Natural killer cell (primary cell): Measurements from ENCODE around the gene IGF2BP1. TPM values are rescaled to one million over a fixed set of nuclear protein-coding genes. Genes with fewer than 3 reads are reported as not detected.
"Not testable (repeated sequence)": the region's sequence is repeated elsewhere in the genome, so short reads cannot be mapped to it uniquely, and the experiment has no call there.

Source experiments
- ATAC-seq, 3 donors: fragments of 150-1000 bp in 2 of 3; fragments of 200-7000 bp in 1 of 3; cut with Tn5 transposase; 1 replicate in 1 of 3; 2 replicates in 2 of 3; pipeline ENCODE4 v1.10.0; 2021; ENCODE audit warnings: mild to moderate bottlenecking in 2 of 3, moderate library complexity in 2 of 3
- DNase-seq, 2 donors: peaks; one replicate each; pipeline versions ENCODE4 v3.0.0 to v3.0.0-alpha.2; 2013 to 2021; ENCODE audit warnings: mixed read lengths in 1 of 2
- H3K27ac ChIP-seq: one replicate; pipeline ENCODE4 v1.5.1; 2013; ENCODE audit warnings: mild to moderate bottlenecking, low read length
- H3K27me3 ChIP-seq: one replicate; pipeline ENCODE4 v1.6.1; 2013; ENCODE audit warnings: low read length; ENCODE audit not compliant: control insufficient read depth, insufficient read depth
- H3K36me3 ChIP-seq: one replicate; pipeline ENCODE4 v1.6.1; 2013; ENCODE audit warnings: low read length; ENCODE audit not compliant: control insufficient read depth, insufficient read depth
- H3K4me1 ChIP-seq: one replicate; pipeline ENCODE4 v1.6.1; 2013; ENCODE audit warnings: low read length; ENCODE audit not compliant: control insufficient read depth, insufficient read depth
- H3K4me3 ChIP-seq: one replicate; pipeline ENCODE4 v1.5.1; 2013; ENCODE audit warnings: low read length
- H3K9me3 ChIP-seq: one replicate; pipeline ENCODE4 v1.6.1; 2013; ENCODE audit warnings: low read length; ENCODE audit not compliant: control insufficient read depth, insufficient read depth
- H3K27ac Mint-ChIP-seq, 2 donors: one replicate each; pipeline ENCODE4 v1.8.0; 2022; ENCODE audit warnings: mild to moderate bottlenecking in 2 of 2, mixed read lengths in 2 of 2, moderate library complexity in 1 of 2
- H3K27me3 Mint-ChIP-seq, 2 donors: one replicate each; pipeline ENCODE4 v1.8.0; 2022; ENCODE audit warnings: low read depth in 2 of 2, mixed read lengths in 2 of 2
- H3K36me3 Mint-ChIP-seq: one replicate; pipeline ENCODE4 v1.8.0; 2022; ENCODE audit warnings: mixed read lengths
- H3K4me1 Mint-ChIP-seq, 2 donors: one replicate each; pipeline ENCODE4 v1.8.0; 2022; ENCODE audit warnings: mixed read lengths in 2 of 2
- H3K4me3 Mint-ChIP-seq: one replicate; pipeline ENCODE4 v1.8.0; 2022; ENCODE audit warnings: mild to moderate bottlenecking, moderate library complexity, mixed read lengths
- H3K9me3 Mint-ChIP-seq, 2 donors: one replicate each; pipeline ENCODE4 v1.8.0; 2022; ENCODE audit warnings: mixed read lengths in 2 of 2
- CTCF ChIP-seq: fragments of 200-600 bp; IDR thresholded peaks from one replicate; pipeline ENCODE4 v1.8.0; 2022; ENCODE audit warnings: antibody characterized with exemption
- WGBS: methylation state at CpG from one replicate; pipeline ENCODE4 v1.1.7; 2013; ENCODE audit warnings: missing lambda C conversion rate; ENCODE audit not compliant: insufficient coverage; 5-methylcytosine and 5-hydroxymethylcytosine counted together
- intact Hi-C: fragments of 100-400 bp; cut with micrococcal nuclease; formaldehyde crosslinking; loops from one replicate; pipeline ENCODE4 v1.14.2; 2022
- total RNA-seq, 4 donors: library from RNA; stranded (reverse); fragments of 120-200 nt in 1 of 4; gene quantifications; one replicate each; pipeline versions ENCODE4 v1.2.3 to v1.2.4, GENCODE V29; 2013 to 2022

IGF2BP1 gene
- total RNA-seq, 3 donors from 2014 or later (not counting 1 experiment from before 2014, with no cell fraction given) = not detected

GRCh38 chr17:49038138-49038537 lies 41.0 kb downstream of the IGF2BP1 start:
- WGBS = 94% methylated on average over 8 of the region's 8 CpGs
- Histone ChIP-seq H3K27ac (no peak overlapping the region), H3K27me3 (no peaks in the 10 kb centered on the region), H3K4me3 (no peak overlapping the region), H3K4me1 (no peaks in the 10 kb centered on the region), H3K36me3 (no peaks in the 10 kb centered on the region), H3K9me3 (no peaks in the 10 kb centered on the region)
- H3K27me3 Mint-ChIP-seq = peaks cover 2 to 10% of the 10 kb centered on the region in 2 donors
- H3K27ac Mint-ChIP-seq = no peak overlapping the region
- ATAC-seq (no peak), DNase-seq (no peak)
- no peak for TF ChIP-seq CTCF
- no peaks in the 10 kb centered on the region for H3K36me3 Mint-ChIP-seq
- H3K4me1 Mint-ChIP-seq = no peaks in the 10 kb centered on the region
- no peaks in the 10 kb centered on the region for H3K9me3 Mint-ChIP-seq
- H3K4me3 Mint-ChIP-seq = no peak overlapping the region
- intact Hi-C loops = no loop called here

DNA sequence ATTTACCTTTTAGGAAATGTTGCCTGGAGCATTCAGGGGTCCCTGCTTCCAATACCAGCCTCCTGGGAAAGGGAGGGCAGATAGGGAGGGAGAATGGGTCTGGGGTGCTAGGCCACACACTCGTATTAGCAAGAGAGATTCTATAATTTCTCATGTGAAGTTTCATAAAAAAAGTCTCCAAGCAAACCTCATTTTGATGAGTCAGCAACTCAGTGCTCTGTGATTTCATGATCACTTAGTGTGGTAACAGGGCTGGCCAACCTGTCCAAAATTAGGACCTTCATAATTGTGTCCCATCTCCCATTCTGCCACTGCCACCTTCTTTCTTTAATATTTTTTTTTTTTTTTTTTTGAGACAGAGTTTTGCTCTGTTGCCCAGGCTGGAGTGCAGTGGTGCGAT lies 41.4 kb downstream of the IGF2BP1 start:
- ATAC-seq = no peak
- TF ChIP-seq CTCF = no peak

GRCh38 chr17:49039518-49039917 lies 42.3 kb downstream of the IGF2BP1 start:
- peaks cover 5 to 15% of the 10 kb centered on the region in 2 donors for H3K27me3 Mint-ChIP-seq
- H3K4me3 ChIP-seq, H3K27ac ChIP-seq, H3K27ac Mint-ChIP-seq, H3K36me3 Mint-ChIP-seq, H3K36me3 ChIP-seq, H3K4me3 Mint-ChIP-seq, DNase-seq, ATAC-seq, H3K27me3 ChIP-seq, H3K9me3 Mint-ChIP-seq, H3K4me1 ChIP-seq, intact Hi-C loops, H3K9me3 ChIP-seq, H3K4me1 Mint-ChIP-seq: not testable (repeated sequence)
- 84% methylated on average over 6 of the region's 6 CpGs for WGBS

More for the DNA sequence above, 41.4 kb downstream of the IGF2BP1 start:
- DNase-seq = no peak
- no peaks in the 10 kb centered on the region for H3K4me1 ChIP-seq
- WGBS = 85% methylated on average over 1 of the region's 2 CpGs
- H3K9me3 ChIP-seq = no peaks in the 10 kb centered on the region
- no peak overlapping the region for H3K27ac ChIP-seq
- no peak overlapping the region for H3K27ac Mint-ChIP-seq
- H3K36me3 ChIP-seq = no peaks in the 10 kb centered on the region
- no peaks in the 10 kb centered on the region for H3K9me3 Mint-ChIP-seq
- intact Hi-C loops = no loop called here
- H3K27me3 ChIP-seq = no peaks in the 10 kb centered on the region
- H3K4me3 Mint-ChIP-seq = no peak overlapping the region
- H3K4me1 Mint-ChIP-seq = no peaks in the 10 kb centered on the region
- H3K36me3 Mint-ChIP-seq = no peaks in the 10 kb centered on the region
- H3K27me3 Mint-ChIP-seq = peaks cover 5 to 10% of the 10 kb centered on the region in 2 donors
- no peak overlapping the region for H3K4me3 ChIP-seq

- WGBS = 44% methylated on average over 4 of the region's 4 CpGs
- no peak for ATAC-seq
- H3K27ac Mint-ChIP-seq = no peak overlapping the region
Observed at GRCh38 chr17:49041527-49041926, 44.3 kb downstream of the IGF2BP1 start.

More at GRCh38 chr17:49041527-49041926, 44.3 kb downstream of the IGF2BP1 start:
- no peaks in the 10 kb centered on the region for H3K9me3 Mint-ChIP-seq
- peaks cover 5 to 13% of the 10 kb centered on the region in 2 donors for H3K27me3 Mint-ChIP-seq
- no peaks in the 10 kb centered on the region for H3K9me3 ChIP-seq
- H3K36me3 Mint-ChIP-seq = no peaks in the 10 kb centered on the region
- TF ChIP-seq CTCF = no peak
- H3K36me3 ChIP-seq = no peaks in the 10 kb centered on the region
- H3K27me3 ChIP-seq = no peaks in the 10 kb centered on the region
- no peak overlapping the region for H3K4me3 ChIP-seq
- DNase-seq = no peak
- no peaks in the 10 kb centered on the region for H3K4me1 ChIP-seq
- H3K4me3 Mint-ChIP-seq = no peak overlapping the region
- intact Hi-C loops = no loop called here
- no peak overlapping the region for H3K27ac ChIP-seq
- no peaks in the 10 kb centered on the region for H3K4me1 Mint-ChIP-seq
